ENCODE results near the gene ANXA8L1. TPM values are rescaled to one million over a fixed set of nuclear protein-coding genes. Genes with fewer than 3 reads are reported as not detected.
"Not testable (repeated sequence)": the region's sequence is repeated elsewhere in the genome, so short reads cannot be mapped to it uniquely, and the experiment has no call there.

The ANXA8L1 gene
- total RNA-seq, 1 donor from 2014 or later, result 65.7 TPM

- DNase-seq (ENCODE audit: low spot score), result not testable (repeated sequence)
Measured at GRCh38 chr10:46398212-46398886, 22.8 kb downstream of the ANXA8L1 start.

GRCh38 chr10:46409556-46409955 is 34.0 kb downstream of the ANXA8L1 start:
- DNase-seq (ENCODE audit: low spot score), result not testable (repeated sequence)

- DNase-seq (ENCODE audit: low spot score), result not testable (repeated sequence)
Measured at GRCh38 chr10:46411123-46411522, 35.5 kb downstream of the ANXA8L1 start.

GRCh38 chr10:46412665-46413064 is 37.1 kb downstream of the ANXA8L1 start:
- DNase-seq (ENCODE audit: low spot score), result not testable (repeated sequence)

- DNase-seq (ENCODE audit: low spot score), result not testable (repeated sequence)
Measured at GRCh38 chr10:46415291-46415690, 39.7 kb downstream of the ANXA8L1 start.

GRCh38 chr10:46418283-46418682 is 42.7 kb downstream of the ANXA8L1 start:
- DNase-seq (ENCODE audit: low spot score), result not testable (repeated sequence)

- not testable (repeated sequence) for DNase-seq (ENCODE audit: low spot score)
Measured at GRCh38 chr10:46419570-46420379, 44.2 kb downstream of the ANXA8L1 start.

GRCh38 chr10:46423550-46423949 is 48.0 kb downstream of the ANXA8L1 start:
- DNase-seq (ENCODE audit: low spot score), result not testable (repeated sequence)

- not testable (repeated sequence) for DNase-seq (ENCODE audit: low spot score)
Measured at GRCh38 chr10:46440942-46441341, 65.4 kb downstream of the ANXA8L1 start.

Other genes with a start within 250 kb of the ANXA8L1 start
- gene ANTXRL, start 88.8 kb upstream of the ANXA8L1 start, total RNA-seq, result not detected
- not detected for gene NPY4R, start 90.2 kb downstream of the ANXA8L1 start, total RNA-seq
- gene GPRIN2, start 180.9 kb downstream of the ANXA8L1 start, total RNA-seq, result 9.4 TPM
- gene SYT15, start 203.4 kb downstream of the ANXA8L1 start, total RNA-seq, result 10.4 TPM